Suprapubic skin (tissue), 4 donors: ENCODE results near the gene FYN. TPM values are rescaled to one million over a fixed set of nuclear protein-coding genes. Genes with fewer than 3 reads are reported as not detected.
"Not testable (repeated sequence)": the region's sequence is repeated elsewhere in the genome, so short reads cannot be mapped to it uniquely, and the experiment has no call there.

Source experiments
- DNase-seq, 2 donors: peaks; one replicate each; pipeline ENCODE4 v3.0.0-alpha.2; 2019; ENCODE audit warnings: low spot score in 2 of 2
- H3K27ac ChIP-seq: fragments of 200-600 bp; sonication (generic); one replicate; pipeline ENCODE4 v1.5.1; 2019
- H3K27me3 ChIP-seq: fragments of 200-600 bp; sonication (generic); one replicate; pipeline ENCODE4 v1.5.1; 2019
- H3K36me3 ChIP-seq: fragments of 200-600 bp; sonication (generic); one replicate; pipeline ENCODE4 v1.5.1; 2019
- H3K4me1 ChIP-seq: fragments of 200-600 bp; sonication (generic); one replicate; pipeline ENCODE4 v1.5.1; 2019
- H3K4me3 ChIP-seq: fragments of 200-600 bp; sonication (generic); one replicate; pipeline ENCODE4 v1.5.1; 2019; ENCODE audit warnings: mild to moderate bottlenecking
- H3K9me3 ChIP-seq: fragments of 200-600 bp; sonication (generic); one replicate; pipeline ENCODE4 v1.5.1; 2019
- EP300 ChIP-seq: sonication (generic); formaldehyde crosslinking; IDR thresholded peaks from one replicate; pipeline ENCODE4 v1.6.1; 2017; ENCODE audit warnings: antibody characterized with exemption
- POLR2A ChIP-seq, 2 donors: fragments of 450-650 bp; IDR thresholded peaks; one replicate each; pipeline ENCODE4 v1.6.1; 2017; ENCODE audit warnings: antibody characterized with exemption in 2 of 2, mild to moderate bottlenecking in 2 of 2, moderate library complexity in 2 of 2
- POLR2AphosphoS5 ChIP-seq, 3 donors: sonication (generic); formaldehyde crosslinking; IDR thresholded peaks; one replicate each; pipeline ENCODE4 v1.6.1; 2017; ENCODE audit warnings: antibody characterized with exemption in 3 of 3
- WGBS: methylation state at CpG from one replicate; pipeline ENCODE4 v1.1.5; 2018; 5-methylcytosine and 5-hydroxymethylcytosine counted together
- total RNA-seq, 4 donors: library from RNA; depleted of rRNA; stranded (reverse); fragments of >200 nt; gene quantifications; one replicate each; pipeline ENCODE4 v1.1.0, GENCODE V29; 2016
- TF ChIP-seq, protein P1 (sequence below), 2 donors: fragments of 200-600 bp in 1 of 2; fragments of 450-650 bp in 1 of 2; sonication (generic) in 1 of 2; IDR thresholded peaks; one replicate each; pipeline ENCODE4 v1.5.1; 2016 to 2019; ENCODE audit warnings: antibody characterized with exemption in 2 of 2, mild to moderate bottlenecking in 1 of 2, moderate library complexity in 1 of 2

The FYN gene
- total RNA-seq, 4 donors from 2014 or later, result 36.6 to 89.6 (median 67.3) TPM

DNA sequence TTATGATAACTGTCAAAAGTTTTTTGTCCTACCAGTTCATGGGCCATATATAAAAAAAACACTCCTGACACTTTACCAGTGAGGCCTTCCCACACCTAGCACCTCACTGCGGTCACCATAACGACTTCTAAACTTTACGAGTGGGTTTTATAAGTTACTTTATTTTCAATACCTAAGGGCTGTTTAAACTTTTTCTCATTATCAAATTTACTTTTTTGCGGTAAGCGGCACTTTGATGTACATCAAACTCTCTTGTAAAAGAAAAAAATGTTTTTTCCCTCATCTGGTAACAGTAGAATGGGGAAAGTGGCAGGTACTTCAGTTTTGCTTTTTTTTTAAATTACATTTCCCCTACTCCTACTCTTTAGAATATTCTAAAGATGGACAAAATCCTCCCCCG is 36.2 kb downstream of the FYN start:
- no peak for DNase-seq
- H3K27ac ChIP-seq, result no peak overlapping the region
- H3K9me3 ChIP-seq, result no peaks in the 10 kb centered on the region
- H3K36me3 ChIP-seq, result no peaks in the 10 kb centered on the region
- WGBS, result 90% methylated on average over 6 of the region's 6 CpGs
- H3K4me1 ChIP-seq, result peaks cover 14% of the 10 kb centered on the region
- TF ChIP-seq EP300, result no peak
- TF ChIP-seq, protein P1, sequence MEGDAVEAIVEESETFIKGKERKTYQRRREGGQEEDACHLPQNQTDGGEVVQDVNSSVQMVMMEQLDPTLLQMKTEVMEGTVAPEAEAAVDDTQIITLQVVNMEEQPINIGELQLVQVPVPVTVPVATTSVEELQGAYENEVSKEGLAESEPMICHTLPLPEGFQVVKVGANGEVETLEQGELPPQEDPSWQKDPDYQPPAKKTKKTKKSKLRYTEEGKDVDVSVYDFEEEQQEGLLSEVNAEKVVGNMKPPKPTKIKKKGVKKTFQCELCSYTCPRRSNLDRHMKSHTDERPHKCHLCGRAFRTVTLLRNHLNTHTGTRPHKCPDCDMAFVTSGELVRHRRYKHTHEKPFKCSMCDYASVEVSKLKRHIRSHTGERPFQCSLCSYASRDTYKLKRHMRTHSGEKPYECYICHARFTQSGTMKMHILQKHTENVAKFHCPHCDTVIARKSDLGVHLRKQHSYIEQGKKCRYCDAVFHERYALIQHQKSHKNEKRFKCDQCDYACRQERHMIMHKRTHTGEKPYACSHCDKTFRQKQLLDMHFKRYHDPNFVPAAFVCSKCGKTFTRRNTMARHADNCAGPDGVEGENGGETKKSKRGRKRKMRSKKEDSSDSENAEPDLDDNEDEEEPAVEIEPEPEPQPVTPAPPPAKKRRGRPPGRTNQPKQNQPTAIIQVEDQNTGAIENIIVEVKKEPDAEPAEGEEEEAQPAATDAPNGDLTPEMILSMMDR (IDR thresholded peaks at IDR 0.05), result no peak
- TF ChIP-seq POLR2A (IDR thresholded peaks at IDR 0.05), result no peak
- no peak for TF ChIP-seq POLR2AphosphoS5 (IDR thresholded peaks at IDR 0.05)
- no peaks in the 10 kb centered on the region for H3K27me3 ChIP-seq
- no peak overlapping the region for H3K4me3 ChIP-seq

DNA sequence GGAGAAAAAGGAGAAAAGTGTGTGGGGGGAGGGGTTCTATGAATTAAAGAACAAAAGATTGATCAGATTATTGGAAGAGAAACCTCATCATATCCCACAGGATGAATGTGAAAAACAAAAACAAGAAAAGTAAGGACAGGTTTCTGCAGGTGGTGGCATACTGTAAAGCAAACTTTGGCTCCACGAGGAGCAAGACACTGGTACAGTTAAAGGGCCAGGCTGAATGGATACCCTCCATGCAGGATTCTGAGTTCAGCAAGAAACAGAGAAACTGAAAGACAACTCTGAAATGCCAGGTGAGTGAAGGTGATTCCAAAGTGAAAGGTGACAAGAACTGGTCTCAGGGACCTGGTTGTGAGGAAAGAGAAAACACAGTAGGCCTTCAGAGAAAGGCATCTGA is 37.4 kb downstream of the FYN start:
- 59% methylated on average over 1 of the region's 1 CpG for WGBS
- H3K36me3 ChIP-seq, result no peaks in the 10 kb centered on the region

DNA sequence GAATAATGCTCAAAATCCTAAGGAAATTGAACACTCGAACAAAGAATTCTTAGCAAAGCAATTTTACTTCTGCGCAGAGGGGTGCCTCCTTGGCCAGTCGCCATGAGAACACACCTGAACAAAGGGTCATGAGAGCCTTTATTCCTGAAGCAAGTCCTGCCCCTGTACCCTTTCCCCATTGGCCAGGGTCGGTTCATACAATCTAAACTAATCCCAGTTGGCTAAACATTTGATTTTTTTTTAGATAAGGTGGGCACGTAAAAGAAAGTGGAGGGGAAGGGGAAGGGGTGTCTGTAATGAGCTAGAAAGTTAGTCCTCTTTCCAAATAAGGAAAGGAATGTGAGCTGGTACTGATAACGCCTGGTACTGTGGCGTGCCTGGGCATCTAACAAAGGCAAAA is 37.9 kb downstream of the FYN start:
- not testable (repeated sequence) for H3K4me3 ChIP-seq, H3K36me3 ChIP-seq, H3K27ac ChIP-seq, H3K9me3 ChIP-seq, DNase-seq, H3K27me3 ChIP-seq
- WGBS, result 66% methylated on average over 7 of the region's 7 CpGs
- peaks cover 10% of the 10 kb centered on the region for H3K4me1 ChIP-seq

More for the DNA sequence above, 37.4 kb downstream of the FYN start:
- H3K4me3 ChIP-seq, result no peak overlapping the region
- no peaks in the 10 kb centered on the region for H3K27me3 ChIP-seq
- no peaks in the 10 kb centered on the region for H3K9me3 ChIP-seq
- TF ChIP-seq EP300 (no peak), POLR2A (IDR thresholded peaks at IDR 0.05) (no peak), POLR2AphosphoS5 (IDR thresholded peaks at IDR 0.05) (no peak)
- TF ChIP-seq, protein P1 (IDR thresholded peaks at IDR 0.05), result no peak
- H3K27ac ChIP-seq, result no peak overlapping the region
- peaks cover 10% of the 10 kb centered on the region for H3K4me1 ChIP-seq
- no peak for DNase-seq

DNA sequence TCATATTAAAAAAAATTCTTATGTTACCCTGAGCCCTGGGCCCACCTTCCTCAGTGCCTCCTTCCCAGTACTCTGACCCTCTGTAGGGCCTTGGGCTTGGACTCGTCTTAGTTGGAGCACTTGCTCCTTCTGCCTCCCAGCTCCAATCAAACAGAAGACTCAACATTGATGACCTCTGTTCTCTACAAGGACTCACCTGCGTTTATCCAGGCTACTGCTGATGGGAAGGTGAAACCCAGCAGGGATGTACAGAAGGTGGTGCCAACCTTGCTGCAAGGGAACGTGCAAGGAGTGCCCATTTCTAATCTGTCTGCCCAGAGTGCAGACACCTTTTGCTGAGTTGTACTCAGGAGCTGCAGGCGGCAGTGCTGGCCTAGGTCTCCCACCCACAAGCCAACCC is 38.9 kb downstream of the FYN start:
- H3K36me3 ChIP-seq, result no peaks in the 10 kb centered on the region
- TF ChIP-seq, protein P1 (IDR thresholded peaks at IDR 0.05), result no peak
- TF ChIP-seq POLR2AphosphoS5 (IDR thresholded peaks at IDR 0.05), result no peak
- 98% methylated on average over 4 of the region's 4 CpGs for WGBS
- peaks cover 10% of the 10 kb centered on the region for H3K4me1 ChIP-seq
- no peaks in the 10 kb centered on the region for H3K9me3 ChIP-seq
- H3K27ac ChIP-seq, result no peak overlapping the region
- no peak overlapping the region for H3K4me3 ChIP-seq
- H3K27me3 ChIP-seq, result no peaks in the 10 kb centered on the region
- DNase-seq, result no peak

DNA sequence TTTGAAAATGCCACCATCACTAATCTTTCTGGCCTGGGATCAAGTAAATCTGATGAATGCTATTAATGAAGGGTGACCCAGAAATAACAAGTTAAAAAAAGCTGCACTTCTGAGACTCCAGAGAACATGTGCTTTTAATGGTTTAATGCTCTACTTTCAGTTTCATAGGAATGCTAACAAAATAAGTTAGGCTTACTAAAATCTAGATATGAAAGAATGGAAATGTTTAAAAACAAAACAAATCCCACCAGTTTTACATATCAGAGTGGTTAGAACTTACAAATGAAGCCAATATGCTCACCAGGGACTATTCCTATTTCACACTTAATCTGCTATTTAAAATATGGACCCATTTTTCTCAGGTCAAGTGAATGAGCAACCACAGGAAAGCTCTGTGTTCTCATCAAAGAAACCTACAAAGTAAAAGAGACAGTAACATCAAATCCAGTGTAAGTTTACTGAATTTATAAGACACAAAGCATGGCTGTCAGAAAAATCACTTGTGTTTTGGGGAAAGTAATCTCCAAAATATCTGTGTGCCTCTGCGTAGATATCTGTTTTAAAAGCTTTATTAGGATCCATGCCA is 40.3 kb downstream of the FYN start:
- no peak for DNase-seq
- Histone ChIP-seq H3K36me3 (no peaks in the 10 kb centered on the region), H3K9me3 (no peaks in the 10 kb centered on the region), H3K4me3 (no peak overlapping the region), H3K27me3 (no peaks in the 10 kb centered on the region), H3K27ac (no peak overlapping the region), H3K4me1 (peaks cover 10% of the 10 kb centered on the region)
- WGBS, result 65% methylated on average over 1 of the region's 1 CpG
- no peak for TF ChIP-seq POLR2AphosphoS5 (IDR thresholded peaks at IDR 0.05)
- no peak for TF ChIP-seq EP300
- TF ChIP-seq POLR2A (IDR thresholded peaks at IDR 0.05), result no peak

DNA sequence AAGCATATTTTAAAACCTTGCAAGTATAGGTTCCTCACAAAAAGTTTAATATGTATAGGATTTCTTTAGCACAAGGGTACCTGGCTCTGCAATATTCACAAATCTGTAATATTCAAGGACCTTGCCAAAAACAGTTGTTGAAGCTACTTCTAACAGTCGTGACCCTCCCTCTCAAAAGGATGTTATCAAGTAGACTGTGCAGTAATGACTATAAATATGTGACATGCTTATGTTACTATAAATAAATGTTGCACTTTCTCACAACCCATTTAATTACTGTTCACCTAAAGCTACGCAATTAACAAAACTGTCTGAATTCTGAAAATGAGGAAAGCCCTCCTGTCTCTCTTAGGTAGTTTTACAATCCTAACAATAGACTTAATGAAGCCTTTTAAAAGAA is 41.8 kb downstream of the FYN start:
- Histone ChIP-seq H3K27me3 (no peaks in the 10 kb centered on the region), H3K4me1 (peaks cover 13% of the 10 kb centered on the region), H3K9me3 (no peaks in the 10 kb centered on the region), H3K27ac (no peak overlapping the region), H3K4me3 (no peak overlapping the region), H3K36me3 (no peaks in the 10 kb centered on the region)
- no peak for DNase-seq
- TF ChIP-seq, protein P1 (IDR thresholded peaks at IDR 0.05), result no peak
- TF ChIP-seq POLR2A (IDR thresholded peaks at IDR 0.05) (no peak), EP300 (no peak), POLR2AphosphoS5 (IDR thresholded peaks at IDR 0.05) (no peak)
- WGBS, result 63% methylated on average over 2 of the region's 2 CpGs
